Hepatocyte (in vitro differentiated cells): ENCODE results near the gene DGKI. TPM values are rescaled to one million over a fixed set of nuclear protein-coding genes. Genes with fewer than 3 reads are reported as not detected.

Source experiments
- DNase-seq: peaks from one replicate; pipeline ENCODE4 v3.0.0-alpha.2; 2016; ENCODE audit warnings: low spot score
- H2AFZ ChIP-seq: fragments of 200-600 bp; sonication (generic); 2 replicates; pipeline ENCODE4 v1.6.0; 2016; ENCODE audit warnings: antibody characterized with exemption, mild to moderate bottlenecking
- H3K27ac ChIP-seq: fragments of 200-600 bp; sonication (generic); 2 replicates; pipeline ENCODE4 v1.5.1; 2016; ENCODE audit warnings: mild to moderate bottlenecking
- H3K27me3 ChIP-seq: fragments of 200-600 bp; sonication (generic); 2 replicates; pipeline ENCODE4 v1.6.1; 2016
- H3K36me3 ChIP-seq: fragments of 200-600 bp; sonication (generic); replicated peaks from 2 replicates; pipeline ENCODE4 v1.5.1; 2016; ENCODE audit warnings: low read depth; ENCODE audit not compliant: insufficient read depth
- H3K4me1 ChIP-seq: fragments of 200-600 bp; sonication (generic); 2 replicates; pipeline ENCODE4 v1.5.1; 2016; ENCODE audit warnings: mild to moderate bottlenecking, moderate library complexity; ENCODE audit not compliant: insufficient read depth
- H3K4me2 ChIP-seq: fragments of 200-600 bp; sonication (generic); 2 replicates; pipeline ENCODE4 v1.6.0; 2016
- H3K4me3 ChIP-seq: fragments of 200-600 bp; sonication (generic); 2 replicates; pipeline ENCODE4 v1.5.1; 2016; ENCODE audit warnings: mild to moderate bottlenecking
- H3K79me2 ChIP-seq: fragments of 200-600 bp; sonication (generic); 2 replicates; pipeline ENCODE4 v1.6.0; 2017; ENCODE audit warnings: mild to moderate bottlenecking
- H3K9me2 ChIP-seq: fragments of 200-600 bp; sonication (generic); replicated peaks from 2 replicates; pipeline ENCODE4 v1.6.0; 2017; ENCODE audit warnings: mild to moderate bottlenecking; ENCODE audit not compliant: insufficient read depth
- H3K9me3 ChIP-seq: fragments of 200-600 bp; sonication (generic); 2 replicates; pipeline ENCODE4 v1.5.1; 2016; ENCODE audit warnings: low read depth, mild to moderate bottlenecking
- H4K20me1 ChIP-seq: fragments of 200-600 bp; sonication (generic); 2 replicates; pipeline ENCODE4 v1.6.0; 2016; ENCODE audit warnings: mild to moderate bottlenecking; ENCODE audit not compliant: insufficient read depth, poor library complexity, severe bottlenecking
- CTCF ChIP-seq: fragments of 200-600 bp; sonication (generic); IDR thresholded peaks from 2 replicates; pipeline ENCODE4 v1.5.1; 2016; ENCODE audit warnings: antibody characterized with exemption, mild to moderate bottlenecking; ENCODE audit not compliant: poor library complexity
- EZH2 ChIP-seq: fragments of 200-600 bp; sonication (generic); IDR thresholded peaks from 2 replicates; pipeline ENCODE4 v1.6.1; 2016; ENCODE audit warnings: antibody characterized with exemption, mild to moderate bottlenecking, borderline replicate concordance
- EZH2phosphoT487 ChIP-seq: fragments of 200-600 bp; sonication (generic); IDR thresholded peaks from one replicate; pipeline ENCODE4 v1.6.1; 2018; ENCODE audit warnings: antibody characterized with exemption, mild to moderate bottlenecking, low read depth, moderate library complexity; ENCODE audit not compliant: unreplicated experiment, severe bottlenecking
- WGBS: methylation state at CpG from one replicate; pipeline ENCODE4 v1.1.6; 2016; ENCODE audit warnings: low lambda C conversion rate; ENCODE audit errors: missing lambda C conversion rate; 5-methylcytosine and 5-hydroxymethylcytosine counted together
- polyA plus RNA-seq: library from polyadenylated mRNA; unstranded; fragments of >200 nt; fragmentation: Nextera tagmentation; extraction: Ambion mirVana; gene quantifications from 2 replicates; pipeline ENCODE4 v1.2.1, GENCODE V29; 2016
- total RNA-seq: library from RNA; depleted of rRNA; stranded (reverse); fragments of >200 nt; gene quantifications from 2 replicates; pipeline ENCODE4 v1.2.3, GENCODE V29; 2014

The DGKI gene
- total and polyA plus RNA-seq, 2 experiments from 2014 or later = 0.47 to 1.8 TPM

GRCh38 chr7:137513091-137513490 is 333.7 kb downstream of the DGKI start:
- H3K9me3 ChIP-seq = no peaks in the 10 kb centered on the region
- H3K79me2 ChIP-seq = no peaks in the 10 kb centered on the region
- WGBS = 88% methylated on average over 2 of the region's 2 CpGs
- no peak overlapping the region for H2AFZ ChIP-seq
- H3K27ac ChIP-seq = no peak overlapping the region
- H4K20me1 ChIP-seq = no peaks in the 10 kb centered on the region
- no peak for DNase-seq
- TF ChIP-seq EZH2phosphoT487 (no peak), EZH2 (no peak), CTCF (no peak)
- no peaks in the 10 kb centered on the region for H3K27me3 ChIP-seq
- H3K9me2 ChIP-seq = no peaks in the 10 kb centered on the region
- H3K4me1 ChIP-seq = no peaks in the 10 kb centered on the region
- no peaks in the 10 kb centered on the region for H3K36me3 ChIP-seq
- H3K4me3 ChIP-seq = no peak overlapping the region
- H3K4me2 ChIP-seq = no peak overlapping the region

GRCh38 chr7:137507096-137507495 is 339.7 kb downstream of the DGKI start:
- Histone ChIP-seq H2AFZ (no peak overlapping the region), H3K4me3 (no peak overlapping the region), H3K79me2 (no peaks in the 10 kb centered on the region), H3K4me2 (no peak overlapping the region), H3K27me3 (no peaks in the 10 kb centered on the region), H3K4me1 (no peaks in the 10 kb centered on the region), H3K27ac (no peak overlapping the region), H4K20me1 (no peaks in the 10 kb centered on the region), H3K36me3 (no peaks in the 10 kb centered on the region), H3K9me2 (no peaks in the 10 kb centered on the region), H3K9me3 (no peaks in the 10 kb centered on the region)
- no peak for DNase-seq
- 65% methylated on average over 2 of the region's 2 CpGs for WGBS
- TF ChIP-seq EZH2 (no peak), EZH2phosphoT487 (no peak), CTCF (no peak)

GRCh38 chr7:137506031-137506430 is 340.7 kb downstream of the DGKI start:
- H2AFZ ChIP-seq = no peak overlapping the region
- H3K9me3 ChIP-seq = no peaks in the 10 kb centered on the region
- no peaks in the 10 kb centered on the region for H3K79me2 ChIP-seq
- TF ChIP-seq EZH2phosphoT487 (no peak), EZH2 (no peak), CTCF (no peak)
- no peak overlapping the region for H3K4me3 ChIP-seq
- 84% methylated on average over 3 of the region's 3 CpGs for WGBS
- no peaks in the 10 kb centered on the region for H3K4me1 ChIP-seq
- no peaks in the 10 kb centered on the region for H3K27me3 ChIP-seq
- no peak for DNase-seq
- H3K4me2 ChIP-seq = no peak overlapping the region
- H3K36me3 ChIP-seq = no peaks in the 10 kb centered on the region
- no peaks in the 10 kb centered on the region for H3K9me2 ChIP-seq
- no peak overlapping the region for H3K27ac ChIP-seq
- no peaks in the 10 kb centered on the region for H4K20me1 ChIP-seq

GRCh38 chr7:137501562-137501961 is 345.2 kb downstream of the DGKI start:
- H3K9me2 ChIP-seq = no peaks in the 10 kb centered on the region
- TF ChIP-seq EZH2 (no peak), CTCF (no peak), EZH2phosphoT487 (no peak)
- H3K27ac ChIP-seq = no peak overlapping the region
- no peaks in the 10 kb centered on the region for H3K36me3 ChIP-seq
- H3K4me2 ChIP-seq = no peak overlapping the region
- no peak overlapping the region for H3K4me3 ChIP-seq
- H3K9me3 ChIP-seq = no peaks in the 10 kb centered on the region
- H3K79me2 ChIP-seq = no peaks in the 10 kb centered on the region
- DNase-seq = no peak
- H2AFZ ChIP-seq = no peak overlapping the region
- no peaks in the 10 kb centered on the region for H3K27me3 ChIP-seq
- WGBS = 88% methylated on average over 2 of the region's 2 CpGs
- no peaks in the 10 kb centered on the region for H3K4me1 ChIP-seq
- no peaks in the 10 kb centered on the region for H4K20me1 ChIP-seq
